ENCODE data around the gene CST6.

The CST6 gene

GRCh38 chr11:66048547-66049323 is 36.9 kb downstream of the CST6 start, which contains the start of gene GAL3ST3:
TSS of gene GAL3ST3 (minus strand) at chr11:66049161. CDS start at chr11:66045415, 3,746 bp downstream.
- no peak for DNase-seq

- no peak for DNase-seq
Measured at GRCh38 chr11:66050581-66051231, 38.9 kb downstream of the CST6 start.

GRCh38 chr11:66051371-66051765 is 39.6 kb downstream of the CST6 start:
- no peak for DNase-seq

GRCh38 chr11:66051766-66052663 is 40.2 kb downstream of the CST6 start, which contains the start of gene SF3B2:
TSS of gene SF3B2 (plus strand) at chr11:66052364. CDS start at chr11:66052385, 21 bp downstream.
- peak; percentile 95 for DNase-seq

- no peak for DNase-seq
Measured at GRCh38 chr11:66052664-66052982, 40.8 kb downstream of the CST6 start.

GRCh38 chr11:66055021-66055420 is 43.2 kb downstream of the CST6 start:
- DNase-seq, result no peak

GRCh38 chr11:66056501-66056900 is 44.7 kb downstream of the CST6 start:
- no peak for DNase-seq

- DNase-seq, result no peak
Measured at GRCh38 chr11:66059966-66060680, 48.3 kb downstream of the CST6 start.

GRCh38 chr11:66061268-66061667 is 49.5 kb downstream of the CST6 start:
- no peak for DNase-seq

GRCh38 chr11:66062408-66062807 is 50.6 kb downstream of the CST6 start:
- DNase-seq, result no peak

Data from amniotic stem cell (primary cell).